IMR-90 (cell line): ENCODE results near the gene SLC9A3. TPM values are rescaled to one million over a fixed set of nuclear protein-coding genes. Genes with fewer than 3 reads are reported as not detected.

Experiments used
- ATAC-seq: fragments of 200-7000 bp; cut with Tn5 transposase; 2 replicates; pipeline ENCODE4 v1.9.1; 2020; ENCODE audit warnings: low read depth, mild to moderate bottlenecking, moderate library complexity
- BruUV-seq: library from RNA; stranded (reverse); fragments of 400-500 nt; replicated peaks from 2 replicates; lab custom pipeline; 2021; lab: Mats Ljungman, UMichigan
- CTCF ChIA-PET: fragments of 300-600 bp; formaldehyde crosslinking; extraction: SDS; loops from one replicate; lab custom pipeline; 2021; ENCODE audit warnings: antibody characterized with exemption; lab: Yijun Ruan, JAX
- POLR2A ChIA-PET: fragments of 300-600 bp; sonication (Branson Sonifier 250); formaldehyde crosslinking; loops from one replicate; lab custom pipeline; 2022; ENCODE audit warnings: antibody characterized with exemption; ENCODE audit not compliant: unreplicated experiment; lab: Charles Lee
- DNase-seq: peaks from one replicate; pipeline ENCODE4 v3.0.0; 2013
- H2AFZ ChIP-seq: replicated peaks from 2 replicates; pipeline ENCODE3; 2013; ENCODE audit warnings: low read length, mild to moderate bottlenecking; ENCODE audit not compliant: poor library complexity
- H2AK5ac ChIP-seq: 2 replicates; pipeline ENCODE4 v1.6.1; 2013; ENCODE audit warnings: low read depth, low read length, inconsistent platforms
- H2AK9ac ChIP-seq: replicated peaks from 2 replicates; pipeline ENCODE3; 2013; ENCODE audit warnings: mild to moderate bottlenecking, low read depth, low read length, moderate library complexity; ENCODE audit not compliant: poor library complexity
- H2BK120ac ChIP-seq: 2 replicates; pipeline ENCODE4 v1.6.1; 2013; ENCODE audit warnings: low read depth, low read length, inconsistent platforms
- H2BK15ac ChIP-seq: 3 replicates; pipeline ENCODE4 v1.6.1; 2013; ENCODE audit warnings: low read depth, low read length, inconsistent platforms
- H2BK20ac ChIP-seq: 2 replicates; pipeline ENCODE4 v1.6.1; 2013; ENCODE audit warnings: low read depth, mild to moderate bottlenecking, inconsistent platforms, low read length, moderate library complexity
- H2BK5ac ChIP-seq: 2 replicates; pipeline ENCODE4 v1.6.1; 2013; ENCODE audit warnings: mild to moderate bottlenecking, low read depth, low read length, inconsistent platforms; ENCODE audit not compliant: poor library complexity, severe bottlenecking
- H3K14ac ChIP-seq: replicated peaks from 2 replicates; pipeline ENCODE4 v1.6.1; 2013; ENCODE audit warnings: low read depth, low read length, inconsistent platforms
- H3K18ac ChIP-seq: 2 replicates; pipeline ENCODE4 v1.6.1; 2013; ENCODE audit warnings: low read depth, low read length, control low read depth
- H3K23ac ChIP-seq: 2 replicates; pipeline ENCODE4 v1.6.1; 2013; ENCODE audit warnings: low read depth, low read length, inconsistent platforms
- H3K27ac ChIP-seq: 2 replicates; pipeline ENCODE4 v1.5.1; 2013; ENCODE audit warnings: mild to moderate bottlenecking, control low read depth, low read length; ENCODE audit not compliant: insufficient read depth
- H3K27me3 ChIP-seq: 2 replicates; pipeline ENCODE4 v1.6.1; 2013; ENCODE audit warnings: low read length; ENCODE audit not compliant: control insufficient read depth, insufficient read depth
- H3K36me3 ChIP-seq: 2 replicates; pipeline ENCODE4 v1.6.1; 2013; ENCODE audit warnings: low read length, mixed read lengths; ENCODE audit not compliant: control insufficient read depth, insufficient read depth
- H3K4ac ChIP-seq: 2 replicates; pipeline ENCODE4 v1.6.1; 2013; ENCODE audit warnings: low read depth, low read length, inconsistent platforms
- H3K4me1 ChIP-seq: 2 replicates; pipeline ENCODE4 v1.6.1; 2013; ENCODE audit warnings: low read length, mixed read lengths; ENCODE audit not compliant: control insufficient read depth, insufficient read depth
- H3K4me2 ChIP-seq: 2 replicates; pipeline ENCODE4 v1.6.1; 2013; ENCODE audit warnings: low read depth, mild to moderate bottlenecking, control low read depth, low read length, moderate library complexity
- H3K4me3 ChIP-seq: 2 replicates; pipeline ENCODE4 v1.5.1; 2013; ENCODE audit warnings: low read depth, mild to moderate bottlenecking, control low read depth, low read length, moderate library complexity; ENCODE audit not compliant: insufficient read depth
- H3K56ac ChIP-seq: 2 replicates; pipeline ENCODE4 v1.6.1; 2013; ENCODE audit warnings: low read length, inconsistent platforms; ENCODE audit not compliant: insufficient read depth; ENCODE audit errors: extremely low read depth
- H3K79me1 ChIP-seq, 2 experiments: 2 replicates each; pipeline ENCODE4 v1.6.1; 2013; ENCODE audit warnings: low read length in 2 of 2, inconsistent platforms in 1 of 2, low read depth in 1 of 2
- H3K9ac ChIP-seq: 2 replicates; pipeline ENCODE4 v1.6.1; 2013; ENCODE audit warnings: low read depth, low read length, control low read depth
- H3K9me1 ChIP-seq: 2 replicates; pipeline ENCODE4 v1.6.1; 2013; ENCODE audit warnings: low read length, inconsistent platforms; ENCODE audit not compliant: insufficient read depth
- H3K9me3 ChIP-seq: 2 replicates; pipeline ENCODE4 v1.6.1; 2013; ENCODE audit warnings: low read length; ENCODE audit not compliant: control insufficient read depth, insufficient read depth
- H4K20me1 ChIP-seq: 2 replicates; pipeline ENCODE4 v1.6.1; 2013; ENCODE audit warnings: low read length, inconsistent platforms; ENCODE audit not compliant: insufficient read depth
- H4K5ac ChIP-seq: 2 replicates; pipeline ENCODE4 v1.6.1; 2013; ENCODE audit warnings: mild to moderate bottlenecking, low read depth, low read length, control low read depth
- H4K8ac ChIP-seq, 2 experiments: 2 replicates each; pipeline ENCODE4 v1.6.1; 2013; ENCODE audit warnings: low read depth in 2 of 2, low read length in 2 of 2, control low read depth in 1 of 2, inconsistent platforms in 1 of 2
- H4K91ac ChIP-seq: 2 replicates; pipeline ENCODE4 v1.6.1; 2013; ENCODE audit warnings: low read depth, low read length, inconsistent platforms; ENCODE audit not compliant: insufficient read depth
- BHLHE40 ChIP-seq: fragments of 150-350 bp; IDR thresholded peaks from 2 replicates; pipeline ENCODE4 v1.6.1; 2016; ENCODE audit warnings: mild to moderate bottlenecking, low read depth, low read length
- SMC3 ChIP-seq: fragments of 150-350 bp; IDR thresholded peaks from 2 replicates; pipeline ENCODE4 v1.6.1; 2016; ENCODE audit warnings: low read depth, mild to moderate bottlenecking, antibody characterized with exemption, low read length, moderate library complexity
- WGBS, 2 experiments: methylation state at CpG; one replicate each; pipeline versions ENCODE4 v1.1.5 to v1.1.7; 2013; ENCODE audit warnings: missing lambda C conversion rate in 2 of 2; ENCODE audit not compliant: insufficient read length in 1 of 2; ENCODE audit errors: extremely low coverage in 2 of 2; 5-methylcytosine and 5-hydroxymethylcytosine counted together
- dilution Hi-C: fragments of 300-500 bp; cut with HindIII; formaldehyde crosslinking; loops from one replicate; pipeline ENCODE4 v1.14.3; 2018; ENCODE audit warnings: low sequenced_read_pairs; ENCODE audit not compliant: unreplicated experiment
- in situ Hi-C: fragments of 300-500 bp; cut with MboI; formaldehyde crosslinking; loops from 3 replicates; pipeline ENCODE4 v1.14.3; 2019; ENCODE audit warnings: low sequenced_read_pairs, inconsistent platforms, mixed read lengths
- intact Hi-C: fragments of 100-400 bp; cut with micrococcal nuclease; formaldehyde crosslinking; loops from 2 replicates; pipeline ENCODE4 v1.10.0; 2022
- polyA plus RNA-seq, 3 experiments: library from polyadenylated mRNA; depleted of rRNA; stranded (reverse); fragments of >200 nt; gene quantifications; 2 replicates each; pipeline ENCODE4 v1.2.3, GENCODE V29; 2012; ENCODE audit warnings: low replicate concordance in 1 of 3
- total RNA-seq: library from RNA; depleted of rRNA; stranded (reverse); fragments of >200 nt; gene quantifications from 2 replicates; pipeline ENCODE4 v1.2.3, GENCODE V29; 2012

The SLC9A3 gene
- total and polyA plus RNA-seq, 2 of the 4 experiments (the other 2 are of a cell fraction) = 0.72 to 1.5 TPM

- no peak overlapping the region for H3K18ac ChIP-seq
- H4K91ac ChIP-seq = no peak overlapping the region
- in situ Hi-C loops (no loop called here), dilution Hi-C loops (no loop called here), intact Hi-C loops (no loop called here)
- CTCF ChIA-PET = no interaction called here
- no peak overlapping the region for H3K23ac ChIP-seq
- H4K5ac ChIP-seq = no peak overlapping the region
- H3K9ac ChIP-seq = no peak overlapping the region
- H3K14ac ChIP-seq = no peak overlapping the region
- no peak overlapping the region for H2AK9ac ChIP-seq
- H3K4me3 ChIP-seq = no peak overlapping the region
- BruUV-seq = no TSS peak
- no peaks in the 10 kb centered on the region for H3K36me3 ChIP-seq
- H3K4ac ChIP-seq = no peak overlapping the region
- H3K79me1 ChIP-seq = no peaks in the 10 kb centered on the region
- H2BK5ac ChIP-seq = no peak overlapping the region
- no peak overlapping the region for H4K8ac ChIP-seq
- peaks cover 78% of the 10 kb centered on the region for H3K27me3 ChIP-seq
- no peak overlapping the region for H2AFZ ChIP-seq
- 78% methylated on average over 11 of the region's 24 CpGs; no CpG with 5 or more reads in 1 of the 2 experiments for WGBS, 2 experiments
- POLR2A ChIA-PET = no interaction called here
- H4K20me1 ChIP-seq = no peaks in the 10 kb centered on the region
- no peaks in the 10 kb centered on the region for H3K4me1 ChIP-seq
- no peak overlapping the region for H2BK15ac ChIP-seq
- no peak overlapping the region for H3K56ac ChIP-seq
- H2BK120ac ChIP-seq = no peak overlapping the region
- no peaks in the 10 kb centered on the region; the same call in 1 of the 2 replicates for H3K9me1 ChIP-seq
- H3K4me2 ChIP-seq = no peak overlapping the region
- DNase-seq = no peak
- ATAC-seq = peak; percentile 32; the same call in 1 of the 2 replicates
- no peak for TF ChIP-seq BHLHE40
- no peak for TF ChIP-seq SMC3
- no peaks in the 10 kb centered on the region for H3K9me3 ChIP-seq
- no peak overlapping the region for H2BK20ac ChIP-seq
- no peak overlapping the region for H2AK5ac ChIP-seq
- H3K27ac ChIP-seq = no peak overlapping the region
These were observed 6.0 kb upstream of the SLC9A3 start for GRCh38 chr5:530001-530955.
